SK-MEL-5 (cell line): Measurements from ENCODE around the gene PRUNE2. TPM values are rescaled to one million over a fixed set of nuclear protein-coding genes. Genes with fewer than 3 reads are reported as not detected.
A peak's percentile ranks its signal among the peaks of the same experiment; 100 is the strongest.
"Not testable (repeated sequence)": the region's sequence is repeated elsewhere in the genome, so short reads cannot be mapped to it uniquely, and the experiment has no call there.

Experiments
- DNase-seq: peaks from one replicate; pipeline ENCODE4 v3.0.0-alpha.2; 2016; ENCODE audit warnings: low read depth, low spot score
- in situ Hi-C: cut with HindIII; loops from 2 replicates; pipeline ENCODE4 v1.10.0; 2016; ENCODE audit warnings: low sequenced_read_pairs, high pct_unique_total_duplicates, low pct_unique_long_range_greater_than_20kb
- total RNA-seq: library from RNA; depleted of rRNA; stranded (reverse); fragments of >200 nt; shearing (Covaris generic); gene quantifications from 2 replicates; pipeline ENCODE4 v1.2.3, GENCODE V29; 2014

The PRUNE2 gene
- total RNA-seq, 1 experiment from 2014 or later, result 90.9 TPM

DNA sequence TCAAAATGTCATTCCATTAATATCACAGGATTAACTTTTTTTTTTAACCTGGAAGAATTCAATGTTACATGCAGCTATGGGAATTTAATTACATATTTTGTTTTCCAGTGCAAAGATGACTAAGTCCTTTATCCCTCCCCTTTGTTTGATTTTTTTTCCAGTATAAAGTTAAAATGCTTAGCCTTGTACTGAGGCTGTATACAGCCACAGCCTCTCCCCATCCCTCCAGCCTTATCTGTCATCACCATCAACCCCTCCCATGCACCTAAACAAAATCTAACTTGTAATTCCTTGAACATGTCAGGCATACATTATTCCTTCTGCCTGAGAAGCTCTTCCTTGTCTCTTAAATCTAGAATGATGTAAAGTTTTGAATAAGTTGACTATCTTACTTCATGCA lies 121.0 kb downstream of the PRUNE2 start:
- DNase-seq, result no peak
- in situ Hi-C loops, result loop anchor here (25.0 kb wide), 1 partner anchor 202 kb away; no protein-coding TSS in a partner anchor

- DNase-seq, result peak; percentile 86
- in situ Hi-C loops, result no loop called here
These were observed 133.0 kb downstream of the PRUNE2 start for GRCh38 chr9:76772686-76773445.

- in situ Hi-C loops, result no loop called here
- DNase-seq, result no peak
These were observed 139.8 kb downstream of the PRUNE2 start for GRCh38 chr9:76766126-76766525.

GRCh38 chr9:76764138-76764537 lies 141.8 kb downstream of the PRUNE2 start, which contains the start of gene PCA3:
TSS of gene PCA3 (plus strand) at chr9:76764438.
- in situ Hi-C loops, result no loop called here
- DNase-seq, result no peak

- in situ Hi-C loops, result no loop called here
- DNase-seq, result peak; percentile 43
These were observed 144.5 kb downstream of the PRUNE2 start for GRCh38 chr9:76761448-76761847.

GRCh38 chr9:76759732-76760131 lies 146.2 kb downstream of the PRUNE2 start:
- in situ Hi-C loops, result no loop called here
- DNase-seq, result no peak

DNA sequence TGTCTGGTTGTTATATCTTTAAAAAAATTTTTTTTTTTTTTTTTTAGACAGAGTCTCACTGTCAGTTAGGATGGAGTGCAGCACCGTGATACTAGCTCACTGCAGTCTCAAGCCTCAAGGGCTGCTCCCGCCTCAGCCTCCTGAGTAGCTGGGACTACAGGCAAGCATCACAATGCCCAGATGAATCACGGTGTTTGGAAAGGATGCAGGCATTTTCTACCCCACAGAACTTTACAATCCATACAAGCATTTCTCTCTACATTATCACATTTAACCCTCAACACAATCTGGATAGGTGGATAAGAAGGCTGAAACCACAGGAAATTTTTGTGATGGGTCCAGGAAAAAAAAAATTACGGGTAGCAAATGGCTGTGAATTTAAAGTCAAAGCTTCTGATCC lies 147.4 kb downstream of the PRUNE2 start:
- DNase-seq, result no peak
- in situ Hi-C loops, result no loop called here

DNA sequence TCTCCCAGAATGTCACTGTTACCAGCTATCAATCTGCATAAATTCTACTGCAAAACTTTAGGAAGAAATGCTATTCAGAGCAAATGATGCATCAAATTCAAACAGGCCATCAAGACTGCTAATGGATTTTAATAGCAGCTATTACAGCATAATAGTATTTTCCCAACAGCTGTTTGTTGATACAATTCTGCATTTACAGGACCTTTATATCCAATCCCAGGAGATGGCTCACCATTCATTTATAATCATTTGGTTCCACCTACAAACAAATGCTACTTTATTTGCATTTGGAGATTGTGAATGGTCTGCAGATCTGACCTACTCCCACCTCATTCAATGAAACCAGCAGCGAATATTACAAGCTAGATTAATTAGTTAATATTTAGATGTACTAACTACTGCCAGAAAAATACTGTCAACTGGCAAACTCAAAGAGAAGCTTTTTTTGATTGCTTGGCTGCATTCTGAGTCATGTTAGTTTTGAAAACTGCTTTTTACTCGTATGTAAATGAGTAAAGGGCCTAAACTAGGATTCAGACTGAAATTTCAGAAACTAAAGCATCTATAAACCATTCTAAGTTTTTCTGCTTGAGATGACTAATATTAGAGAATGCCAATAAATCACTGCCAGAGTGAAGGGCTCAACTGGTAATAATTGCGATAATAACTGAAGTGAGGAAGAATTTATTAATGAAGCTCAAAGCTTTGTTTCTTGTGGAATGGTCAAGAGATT lies 148.8 kb downstream of the PRUNE2 start:
- in situ Hi-C loops, result no loop called here
- DNase-seq, result no peak

- in situ Hi-C loops, result no loop called here
These were observed 149.7 kb downstream of the PRUNE2 start for GRCh38 chr9:76756268-76756640.

GRCh38 chr9:76751001-76751400 lies 154.9 kb downstream of the PRUNE2 start:
- no peak for DNase-seq
- in situ Hi-C loops, result no loop called here

More at GRCh38 chr9:76756268-76756640, 149.7 kb downstream of the PRUNE2 start:
- DNase-seq, result peak; percentile 52

GRCh38 chr9:76744336-76744735 lies 161.6 kb downstream of the PRUNE2 start:
- no peak for DNase-seq
- in situ Hi-C loops, result no loop called here

DNA sequence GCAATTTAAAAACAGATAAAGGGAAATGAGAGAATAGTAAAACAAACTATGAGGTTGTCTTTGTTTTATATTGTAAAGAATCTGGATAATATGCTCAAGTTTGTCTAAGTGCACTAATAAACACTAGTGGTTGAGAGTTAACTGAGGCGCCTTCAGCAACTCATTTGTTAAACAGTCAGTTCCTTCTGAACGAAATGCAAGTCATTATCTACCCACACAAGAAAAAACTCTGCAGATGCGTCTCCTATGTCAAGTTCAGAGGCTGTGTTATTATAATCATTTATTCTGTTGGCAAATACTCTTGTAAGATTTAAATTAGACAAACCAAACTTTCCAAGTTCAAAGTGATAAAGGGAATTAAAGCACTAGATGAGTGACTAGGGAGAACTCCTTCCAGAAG lies 162.0 kb downstream of the PRUNE2 start:
- in situ Hi-C loops, result no loop called here
- no peak for DNase-seq

- DNase-seq, in situ Hi-C loops: not testable (repeated sequence)
These were observed 163.0 kb downstream of the PRUNE2 start for GRCh38 chr9:76742890-76743289.

DNA sequence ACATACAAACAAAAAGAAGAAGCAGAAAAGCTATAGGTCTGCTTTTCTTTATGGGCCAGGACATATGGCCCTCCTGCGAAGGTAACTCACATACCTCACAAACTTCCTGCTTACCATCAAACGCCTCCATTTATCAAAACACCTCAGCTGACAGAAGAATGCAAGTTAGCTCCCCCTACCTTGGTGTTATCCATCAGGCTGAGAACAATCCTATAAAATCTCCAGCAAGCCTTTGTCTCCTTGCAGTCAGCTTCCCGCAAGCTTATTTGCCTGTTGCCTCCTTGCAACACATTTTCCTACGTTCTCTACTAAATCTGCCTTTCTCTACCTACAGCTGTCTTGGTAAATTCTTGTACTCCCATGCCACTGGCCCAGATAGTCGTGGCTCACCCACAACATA lies 164.4 kb downstream of the PRUNE2 start:
- DNase-seq, result no peak
- in situ Hi-C loops, result no loop called here

GRCh38 chr9:76738402-76738801 lies 167.5 kb downstream of the PRUNE2 start:
- in situ Hi-C loops, result no loop called here

GRCh38 chr9:76737154-76737902 lies 168.6 kb downstream of the PRUNE2 start:
- DNase-seq, result no peak
- in situ Hi-C loops, result no loop called here

More at GRCh38 chr9:76738402-76738801, 167.5 kb downstream of the PRUNE2 start:
- no peak for DNase-seq

DNA sequence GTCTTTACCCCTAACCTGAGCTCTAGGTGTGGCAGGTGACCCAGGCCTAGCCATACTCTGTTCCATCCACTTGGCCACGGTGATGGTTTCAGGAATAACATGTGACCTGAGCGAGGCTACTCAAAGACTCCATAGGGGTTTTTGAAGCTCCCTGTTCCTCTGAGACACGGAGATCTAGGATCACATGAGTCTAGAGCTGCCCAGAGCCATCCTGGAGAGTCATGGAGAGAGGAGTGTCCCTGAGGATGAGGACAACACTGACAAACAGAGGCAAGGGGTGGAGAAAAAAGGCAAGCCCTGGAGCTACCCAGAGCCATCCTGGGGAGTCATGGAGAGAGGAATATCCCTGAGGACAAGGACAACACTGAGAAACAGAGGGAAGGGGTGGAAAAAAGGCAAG lies 171.2 kb downstream of the PRUNE2 start:
- DNase-seq, result no peak
- in situ Hi-C loops, result no loop called here

GRCh38 chr9:76733096-76733495 lies 172.8 kb downstream of the PRUNE2 start:
- in situ Hi-C loops, result no loop called here

More at GRCh38 chr9:76733096-76733495, 172.8 kb downstream of the PRUNE2 start:
- no peak for DNase-seq
